HEK293 (cell line): ENCODE measurements around the gene PARP8.

Experiments used
- CTCF ChIP-seq: fragments of 450-650 bp; formaldehyde crosslinking; IDR thresholded peaks from 2 replicates; pipeline ENCODE4 v1.5.1; 2016; ENCODE audit warnings: missing biosample characterization, missing genetic modification characterization
- REPIN1 ChIP-seq: fragments of 450-650 bp; formaldehyde crosslinking; IDR thresholded peaks from 2 replicates; pipeline ENCODE4 v1.5.1; 2017; ENCODE audit warnings: missing biosample characterization, missing genetic modification characterization, low read depth
- TCF7L2 ChIP-seq: IDR thresholded peaks from 2 replicates; pipeline ENCODE4 v1.6.1; 2011; ENCODE audit warnings: low read depth, mild to moderate bottlenecking, inconsistent platforms, low read length, moderate library complexity, borderline replicate concordance
- ZBTB1 ChIP-seq: fragments of 450-650 bp; formaldehyde crosslinking; IDR thresholded peaks from 2 replicates; pipeline ENCODE4 v1.5.1; 2016; ENCODE audit warnings: missing biosample characterization, missing genetic modification characterization
- ZBTB48 ChIP-seq: fragments of 450-650 bp; formaldehyde crosslinking; IDR thresholded peaks from 2 replicates; pipeline ENCODE4 v1.5.1; 2016; ENCODE audit warnings: missing biosample characterization, missing genetic modification characterization
- ZNF146 ChIP-seq: fragments of 450-650 bp; formaldehyde crosslinking; IDR thresholded peaks from 2 replicates; pipeline ENCODE4 v1.5.1; 2016; ENCODE audit warnings: missing biosample characterization, missing genetic modification characterization
- ZNF211 ChIP-seq: fragments of 450-650 bp; formaldehyde crosslinking; IDR thresholded peaks from 2 replicates; pipeline ENCODE4 v1.5.1; 2016; ENCODE audit warnings: low read depth, missing biosample characterization, missing genetic modification characterization
- ZNF280D ChIP-seq: fragments of 450-650 bp; formaldehyde crosslinking; IDR thresholded peaks from 2 replicates; pipeline ENCODE4 v1.5.1; 2016; ENCODE audit warnings: missing biosample characterization, missing genetic modification characterization
- ZNF596 ChIP-seq: fragments of 450-650 bp; IDR thresholded peaks from 2 replicates; pipeline ENCODE4 v1.5.0; 2018; ENCODE audit warnings: missing biosample characterization, mild to moderate bottlenecking, missing genetic modification characterization, moderate library complexity
- ZNF664 ChIP-seq: fragments of 450-650 bp; formaldehyde crosslinking; IDR thresholded peaks from 2 replicates; pipeline ENCODE4 v1.5.1; 2016; ENCODE audit warnings: missing biosample characterization, missing genetic modification characterization
- ZSCAN30 ChIP-seq: fragments of 450-650 bp; IDR thresholded peaks from 2 replicates; pipeline ENCODE4 v1.5.1; 2018; ENCODE audit warnings: missing biosample characterization, mild to moderate bottlenecking, missing genetic modification characterization, moderate library complexity
- TF ChIP-seq, protein P1 (sequence below): fragments of 450-650 bp; formaldehyde crosslinking; IDR thresholded peaks from 2 replicates; pipeline ENCODE4 v1.5.1; 2016; ENCODE audit warnings: missing biosample characterization, missing genetic modification characterization
- TF ChIP-seq, protein P2 (sequence below): fragments of 450-650 bp; formaldehyde crosslinking; optimal IDR thresholded peaks from 2 replicates; pipeline ENCODE3; 2016; ENCODE audit warnings: missing biosample characterization, mild to moderate bottlenecking, missing genetic modification characterization

DNA sequence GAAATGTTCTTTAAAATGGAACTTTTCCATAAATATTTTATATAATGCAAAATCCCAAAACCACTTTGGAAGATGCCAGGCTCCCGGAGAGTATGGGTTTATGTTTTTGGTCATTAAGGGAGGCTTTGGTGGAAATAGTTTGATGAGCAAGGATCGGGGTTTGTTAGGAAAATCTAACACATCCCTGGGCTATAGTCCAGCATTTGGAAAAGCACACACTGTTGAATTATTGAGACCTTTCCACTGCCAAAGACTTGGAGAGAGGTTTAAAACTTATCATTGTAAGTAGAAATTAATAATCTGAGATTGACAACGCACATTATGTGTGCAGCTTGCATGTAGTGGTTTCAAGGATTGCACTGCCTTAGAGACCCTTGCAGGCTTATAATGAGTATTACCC lies 156.3 kb downstream of the PARP8 start:
- no peak for TF ChIP-seq ZNF596
- no peak for TF ChIP-seq CTCF (tag by site-specific recombination)
- TF ChIP-seq ZNF664 (tag by site-specific recombination), result no peak
- TF ChIP-seq ZBTB1 (tag by site-specific recombination), result no peak
- no peak for TF ChIP-seq ZNF146
- TF ChIP-seq ZNF280D (tag by site-specific recombination), result no peak
- no peak for TF ChIP-seq TCF7L2
- TF ChIP-seq, protein P1, sequence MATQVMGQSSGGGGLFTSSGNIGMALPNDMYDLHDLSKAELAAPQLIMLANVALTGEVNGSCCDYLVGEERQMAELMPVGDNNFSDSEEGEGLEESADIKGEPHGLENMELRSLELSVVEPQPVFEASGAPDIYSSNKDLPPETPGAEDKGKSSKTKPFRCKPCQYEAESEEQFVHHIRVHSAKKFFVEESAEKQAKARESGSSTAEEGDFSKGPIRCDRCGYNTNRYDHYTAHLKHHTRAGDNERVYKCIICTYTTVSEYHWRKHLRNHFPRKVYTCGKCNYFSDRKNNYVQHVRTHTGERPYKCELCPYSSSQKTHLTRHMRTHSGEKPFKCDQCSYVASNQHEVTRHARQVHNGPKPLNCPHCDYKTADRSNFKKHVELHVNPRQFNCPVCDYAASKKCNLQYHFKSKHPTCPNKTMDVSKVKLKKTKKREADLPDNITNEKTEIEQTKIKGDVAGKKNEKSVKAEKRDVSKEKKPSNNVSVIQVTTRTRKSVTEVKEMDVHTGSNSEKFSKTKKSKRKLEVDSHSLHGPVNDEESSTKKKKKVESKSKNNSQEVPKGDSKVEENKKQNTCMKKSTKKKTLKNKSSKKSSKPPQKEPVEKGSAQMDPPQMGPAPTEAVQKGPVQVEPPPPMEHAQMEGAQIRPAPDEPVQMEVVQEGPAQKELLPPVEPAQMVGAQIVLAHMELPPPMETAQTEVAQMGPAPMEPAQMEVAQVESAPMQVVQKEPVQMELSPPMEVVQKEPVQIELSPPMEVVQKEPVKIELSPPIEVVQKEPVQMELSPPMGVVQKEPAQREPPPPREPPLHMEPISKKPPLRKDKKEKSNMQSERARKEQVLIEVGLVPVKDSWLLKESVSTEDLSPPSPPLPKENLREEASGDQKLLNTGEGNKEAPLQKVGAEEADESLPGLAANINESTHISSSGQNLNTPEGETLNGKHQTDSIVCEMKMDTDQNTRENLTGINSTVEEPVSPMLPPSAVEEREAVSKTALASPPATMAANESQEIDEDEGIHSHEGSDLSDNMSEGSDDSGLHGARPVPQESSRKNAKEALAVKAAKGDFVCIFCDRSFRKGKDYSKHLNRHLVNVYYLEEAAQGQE (tag by site-specific recombination), result no peak
- TF ChIP-seq ZBTB48 (tag by site-specific recombination), result no peak
- TF ChIP-seq, protein P2, sequence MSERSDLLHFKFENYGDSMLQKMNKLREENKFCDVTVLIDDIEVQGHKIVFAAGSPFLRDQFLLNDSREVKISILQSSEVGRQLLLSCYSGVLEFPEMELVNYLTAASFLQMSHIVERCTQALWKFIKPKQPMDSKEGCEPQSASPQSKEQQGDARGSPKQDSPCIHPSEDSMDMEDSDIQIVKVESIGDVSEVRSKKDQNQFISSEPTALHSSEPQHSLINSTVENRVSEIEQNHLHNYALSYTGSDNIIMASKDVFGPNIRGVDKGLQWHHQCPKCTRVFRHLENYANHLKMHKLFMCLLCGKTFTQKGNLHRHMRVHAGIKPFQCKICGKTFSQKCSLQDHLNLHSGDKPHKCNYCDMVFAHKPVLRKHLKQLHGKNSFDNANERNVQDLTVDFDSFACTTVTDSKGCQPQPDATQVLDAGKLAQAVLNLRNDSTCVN (tag by site-specific recombination), result no peak
- no peak for TF ChIP-seq ZSCAN30
- TF ChIP-seq REPIN1, result no peak
- no peak for TF ChIP-seq ZNF211 (tag by site-specific recombination)
